Measurements from ENCODE around the gene PDCD2L.

Gene PDCD2L

GRCh38 chr19:34428549-34429285 lies 24.5 kb downstream of the PDCD2L start (continued):
- TF ChIP-seq ZNF513 (tag by site-specific recombination; IDR thresholded peaks at IDR 0.05) (no peak), SP2 (tag by site-specific recombination; IDR thresholded peaks at IDR 0.05) (0 out of 2 replicates have a peak, but pooled peaks have one; percentile 6), WT1 (tag by site-specific recombination; IDR thresholded peaks at IDR 0.05) (peak; percentile 12; the same call in 1 of the 2 replicates), ZBTB17 (tag by site-specific recombination; IDR thresholded peaks at IDR 0.05) (no peak), ZNF768 (tag by site-specific recombination; IDR thresholded peaks at IDR 0.05) (no peak), ZNF664 (tag by site-specific recombination; IDR thresholded peaks at IDR 0.05) (no peak), ZNF677 (tag by site-specific recombination; IDR thresholded peaks at IDR 0.05) (0 out of 2 replicates have a peak, but pooled peaks have one; percentile 16), GLI4 (tag by site-specific recombination; IDR thresholded peaks at IDR 0.05) (no peak), ZNF488 (tag by site-specific recombination; IDR thresholded peaks at IDR 0.05) (no peak), ZSCAN30 (tag by site-specific recombination; IDR thresholded peaks at IDR 0.05) (peak; percentile 31)

DNA sequence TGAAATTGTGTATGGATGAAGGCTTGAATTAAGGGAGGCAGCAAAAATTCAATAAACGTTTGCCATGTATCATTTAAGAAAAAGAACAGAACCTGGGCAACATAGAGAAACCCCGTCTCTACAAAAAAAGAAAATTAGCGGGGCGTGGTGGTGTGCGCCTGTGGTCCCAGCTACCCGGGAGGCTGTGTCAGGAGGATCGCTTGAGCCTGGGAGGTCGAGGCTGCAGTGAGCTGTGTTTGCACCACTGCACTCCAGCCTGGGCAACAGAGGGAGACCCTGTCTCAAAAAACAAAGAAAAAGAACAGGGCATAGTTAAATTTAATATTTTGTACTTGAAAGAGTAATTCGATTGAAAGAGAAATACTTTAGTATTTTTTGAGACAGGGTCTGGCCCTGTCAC lies 25.4 kb downstream of the PDCD2L start:
- Histone ChIP-seq H3K36me3 (ENCODE audit: control insufficient read depth in 2 of 2, insufficient read depth in 1 of 2, low read length in 2 of 2) (peaks cover 58 to 76% of the 10 kb centered on the region in 2 experiments), H3K27ac (ENCODE audit: extremely low read depth, low read depth, low read length) (peak overlapping the region; percentile 98), H3K9me3 (ENCODE audit: control insufficient read depth, insufficient read depth, low read depth, low read length) (no peaks in the 10 kb centered on the region), H3K4me3 (ENCODE audit: low read depth, low read length) (peak overlapping the region; percentile 75), H3K4me1 (ENCODE audit: control insufficient read depth, insufficient read depth, low read length) (peaks cover 39% of the 10 kb centered on the region)
- ChIA-PET POLR2A (interaction anchor here (0.7 kb wide), 1 partner anchor 64 kb away, joined by 3 read pairs; no protein-coding TSS in a partner anchor), CTCF (interaction anchor here (0.6 to 3.7 kb wide), 6 partner anchors 15 to 229 kb away, joined by 3 to 69 read pairs (median 6); no protein-coding TSS in a partner anchor)
- peak; percentile 15; the same call in 1 of the 2 replicates for TF ChIP-seq ZBTB20 (tag by site-specific recombination; IDR thresholded peaks at IDR 0.05)
- no peak for TF ChIP-seq ZNF843 (tag by site-specific recombination; IDR thresholded peaks at IDR 0.05)
- no peak for TF ChIP-seq ZNF132 (tag by site-specific recombination; IDR thresholded peaks at IDR 0.05; ENCODE audit: borderline replicate concordance)
- peak; percentile 10; the same call in 1 of the 2 replicates for TF ChIP-seq ZNF202 (tag by site-specific recombination; IDR thresholded peaks at IDR 0.05; ENCODE audit: borderline replicate concordance)
- TF ChIP-seq KLF8 (tag by site-specific recombination; IDR thresholded peaks at IDR 0.05), result no peak
- no peak for TF ChIP-seq BCL11A (tag by site-specific recombination; IDR thresholded peaks at IDR 0.05; ENCODE audit: low read depth)
- TF ChIP-seq ZNF2 (tag by site-specific recombination; IDR thresholded peaks at IDR 0.05), result 0 out of 2 replicates have a peak, but pooled peaks have one; percentile 20
- TF ChIP-seq KLF10 (tag by site-specific recombination; IDR thresholded peaks at IDR 0.05), result no peak
- no peak for TF ChIP-seq ZNF280D (tag by site-specific recombination; IDR thresholded peaks at IDR 0.05)
- TF ChIP-seq ZNF580 (tag by site-specific recombination; IDR thresholded peaks at IDR 0.05), result peak; percentile 94
- peak; percentile 75 for TF ChIP-seq GLIS1 (tag by site-specific recombination; IDR thresholded peaks at IDR 0.05)
- peak; percentile 93 for TF ChIP-seq ZNF121 (tag by site-specific recombination; IDR thresholded peaks at IDR 0.05)
- no peak for TF ChIP-seq REPIN1 (tag by site-specific recombination; IDR thresholded peaks at IDR 0.05; ENCODE audit: low read depth)
- TF ChIP-seq ZBTB17 (tag by site-specific recombination; IDR thresholded peaks at IDR 0.05), result peak; percentile 41; the same call in 1 of the 2 replicates
- no peak for TF ChIP-seq ATF2 (tag by site-specific recombination; IDR thresholded peaks at IDR 0.05; ENCODE audit: low read depth)
- TF ChIP-seq, protein P1, sequence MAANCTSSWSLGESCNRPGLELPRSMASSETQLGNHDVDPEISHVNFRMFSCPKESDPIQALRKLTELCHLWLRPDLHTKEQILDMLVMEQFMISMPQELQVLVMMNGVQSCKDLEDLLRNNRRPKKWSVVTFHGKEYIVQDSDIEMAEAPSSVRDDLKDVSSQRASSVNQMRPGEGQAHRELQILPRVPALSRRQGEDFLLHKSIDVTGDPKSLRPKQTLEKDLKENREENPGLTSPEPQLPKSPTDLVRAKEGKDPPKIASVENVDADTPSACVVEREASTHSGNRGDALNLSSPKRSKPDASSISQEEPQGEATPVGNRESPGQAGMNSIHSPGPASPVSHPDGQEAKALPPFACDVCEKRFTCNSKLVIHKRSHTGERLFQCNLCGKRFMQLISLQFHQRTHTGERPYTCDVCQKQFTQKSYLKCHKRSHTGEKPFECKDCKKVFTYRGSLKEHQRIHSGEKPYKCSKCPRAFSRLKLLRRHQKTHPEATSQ (tag by site-specific recombination; IDR thresholded peaks at IDR 0.05), result 0 out of 2 replicates have a peak, but pooled peaks have one; percentile 23
- TF ChIP-seq ZNF664 (tag by site-specific recombination; IDR thresholded peaks at IDR 0.05), result peak; percentile 35; the same call in 1 of the 2 replicates
- TF ChIP-seq ZFP69B (tag by site-specific recombination; IDR thresholded peaks at IDR 0.05), result 0 out of 2 replicates have a peak, but pooled peaks have one; percentile 38
- TF ChIP-seq ZNF266 (tag by site-specific recombination; IDR thresholded peaks at IDR 0.05; ENCODE audit: low read depth), result no peak
